GM23248 (cell line): Measurements from ENCODE around the gene RAD51B.

Source experiments
- EZH2 ChIP-seq: fragments of 200-600 bp; sonication (generic); IDR thresholded peaks from 2 replicates; pipeline ENCODE4 v1.6.1; 2018; ENCODE audit warnings: antibody characterized with exemption, mild to moderate bottlenecking; ENCODE audit not compliant: insufficient read depth, poor library complexity, severe bottlenecking
- EZH2phosphoT487 ChIP-seq: fragments of 200-600 bp; sonication (generic); IDR thresholded peaks from 2 replicates; pipeline ENCODE4 v1.6.1; 2018; ENCODE audit warnings: antibody characterized with exemption, moderate library complexity, mild to moderate bottlenecking, low read depth; ENCODE audit not compliant: insufficient read depth

DNA sequence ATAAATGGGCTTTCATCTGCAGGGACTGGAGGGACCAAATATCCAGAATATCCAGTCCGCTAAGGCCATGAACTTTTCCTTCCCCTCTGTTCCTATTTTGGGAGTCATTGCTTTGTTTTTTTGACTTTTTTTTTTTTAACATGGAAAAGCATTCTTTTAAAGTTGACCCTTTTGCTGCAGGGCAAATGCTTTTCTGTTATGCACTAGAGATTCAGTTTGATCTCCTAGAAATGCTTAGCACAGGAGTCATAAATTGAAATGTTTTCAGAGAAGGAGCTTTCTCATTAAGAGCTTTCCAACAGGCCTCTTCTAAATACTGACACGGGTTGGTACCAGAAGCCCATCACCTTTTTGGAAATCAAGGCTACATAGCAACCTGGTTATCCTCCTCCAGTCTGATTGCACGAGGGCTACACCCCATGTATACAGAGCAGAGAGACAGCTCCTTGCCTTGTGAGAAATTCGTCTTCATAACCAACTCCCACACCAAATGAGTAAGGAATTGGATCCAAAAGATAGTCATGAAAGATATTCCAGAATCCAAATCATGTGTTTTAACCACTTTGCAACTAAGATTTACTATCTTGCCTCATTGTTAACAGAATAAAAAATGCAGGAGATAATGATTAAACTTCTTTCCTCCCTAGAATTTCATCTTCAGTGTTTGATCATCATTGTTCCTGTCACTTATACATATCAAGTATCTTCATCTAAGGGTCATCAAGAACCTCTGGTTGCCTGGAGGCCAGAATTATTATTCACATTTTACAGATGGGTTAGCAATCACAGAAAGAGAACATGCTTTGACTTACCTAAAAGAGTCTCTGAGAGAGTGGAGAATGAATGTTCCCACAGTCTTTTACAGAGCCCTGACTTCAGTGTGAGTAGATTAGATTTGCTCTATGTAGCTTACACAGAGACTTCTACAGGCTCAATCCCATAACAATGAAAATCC, 583.9 kb downstream of the RAD51B start:
- no peak for TF ChIP-seq EZH2phosphoT487
- TF ChIP-seq EZH2: no peak
